HG02623 (cell line): ENCODE data around the gene CIB1.

Source experiments
- ATAC-seq: cut with Tn5 transposase; IDR thresholded peaks from one replicate; pipeline ENCODE4 v1.9.1; 2021; ENCODE audit warnings: moderate library complexity; ENCODE audit not compliant: unreplicated experiment

Gene CIB1

GRCh38 chr15:90219421-90220141 lies 14.2 kb downstream of the CIB1 start:
- ATAC-seq, result no peak

- ATAC-seq, result no peak
Measured at GRCh38 chr15:90217671-90218394, 15.9 kb downstream of the CIB1 start.

GRCh38 chr15:90214553-90215196 lies 19.1 kb downstream of the CIB1 start:
- no peak for ATAC-seq

GRCh38 chr15:90213818-90214204 lies 19.9 kb downstream of the CIB1 start:
- ATAC-seq, result no peak

GRCh38 chr15:90213122-90213817 lies 20.5 kb downstream of the CIB1 start:
- no peak for ATAC-seq

- ATAC-seq, result no peak
Measured at GRCh38 chr15:90212221-90213098, 21.3 kb downstream of the CIB1 start.

GRCh38 chr15:90211440-90212143 lies 22.1 kb downstream of the CIB1 start:
- ATAC-seq, result no peak

- ATAC-seq, result no peak
Measured at GRCh38 chr15:90211009-90211408, 22.7 kb downstream of the CIB1 start.

- ATAC-seq, result no peak
Measured at GRCh38 chr15:90210593-90210992, 23.1 kb downstream of the CIB1 start.

GRCh38 chr15:90209591-90209990 lies 24.1 kb downstream of the CIB1 start:
- ATAC-seq, result peak; percentile 64

- no peak for ATAC-seq
Measured at GRCh38 chr15:90208356-90208755, 25.4 kb downstream of the CIB1 start.

GRCh38 chr15:90207252-90207651 lies 26.5 kb downstream of the CIB1 start:
- ATAC-seq, result no peak

GRCh38 chr15:90205886-90206285 lies 27.9 kb downstream of the CIB1 start:
- no peak for ATAC-seq

GRCh38 chr15:90205050-90205848 lies 28.5 kb downstream of the CIB1 start:
- ATAC-seq, result no peak

GRCh38 chr15:90203922-90204321 lies 29.8 kb downstream of the CIB1 start:
- no peak for ATAC-seq

GRCh38 chr15:90203473-90203872 lies 30.3 kb downstream of the CIB1 start:
- no peak for ATAC-seq

GRCh38 chr15:90202929-90203328 lies 30.8 kb downstream of the CIB1 start:
- ATAC-seq, result no peak

GRCh38 chr15:90201944-90202375 lies 31.8 kb downstream of the CIB1 start:
- ATAC-seq, result no peak
